GM12874 (cell line): ENCODE results near the gene PFDN5.

Experiments used
- CTCF ChIP-seq: IDR thresholded peaks from 2 replicates; pipeline ENCODE4 v1.5.1; 2011; ENCODE audit warnings: low read depth, mild to moderate bottlenecking, control low read depth, low read length, moderate library complexity; ENCODE audit not compliant: insufficient read depth

The PFDN5 gene

GRCh38 chr12:53289891-53290290, 5.5 kb upstream of the PFDN5 start:
- TF ChIP-seq CTCF, result no peak

GRCh38 chr12:53290661-53291060, 4.7 kb upstream of the PFDN5 start:
- no peak for TF ChIP-seq CTCF

- no peak for TF ChIP-seq CTCF
Measured at GRCh38 chr12:53292426-53292825, 2.9 kb upstream of the PFDN5 start.

- TF ChIP-seq CTCF, result no peak
Measured at GRCh38 chr12:53295891-53296219, 513 bp downstream of the PFDN5 start.

- TF ChIP-seq CTCF, result no peak
Measured at GRCh38 chr12:53298164-53298563, 2.8 kb downstream of the PFDN5 start.

GRCh38 chr12:53299101-53299453, 3.7 kb downstream of the PFDN5 start:
- no peak for TF ChIP-seq CTCF

- TF ChIP-seq CTCF, result no peak
Measured at GRCh38 chr12:53299454-53300180, 4.3 kb downstream of the PFDN5 start, which contains the start of gene MYG1. Gene MYG1, plus strand, starts transcription at chr12:53299695. Its CDS starts 43 bp downstream, at chr12:53299738.
